ENCODE results near the gene MT2A. TPM values are rescaled to one million over a fixed set of nuclear protein-coding genes. Genes with fewer than 3 reads are reported as not detected.
A peak's percentile ranks its signal among the peaks of the same experiment; 100 is the strongest.

Gene MT2A
- total and polyA plus RNA-seq, 2 of the 13 experiments (the other 11 are each of a cell fraction or from before 2014, with no cell fraction given): 135 to 371 TPM

DNA sequence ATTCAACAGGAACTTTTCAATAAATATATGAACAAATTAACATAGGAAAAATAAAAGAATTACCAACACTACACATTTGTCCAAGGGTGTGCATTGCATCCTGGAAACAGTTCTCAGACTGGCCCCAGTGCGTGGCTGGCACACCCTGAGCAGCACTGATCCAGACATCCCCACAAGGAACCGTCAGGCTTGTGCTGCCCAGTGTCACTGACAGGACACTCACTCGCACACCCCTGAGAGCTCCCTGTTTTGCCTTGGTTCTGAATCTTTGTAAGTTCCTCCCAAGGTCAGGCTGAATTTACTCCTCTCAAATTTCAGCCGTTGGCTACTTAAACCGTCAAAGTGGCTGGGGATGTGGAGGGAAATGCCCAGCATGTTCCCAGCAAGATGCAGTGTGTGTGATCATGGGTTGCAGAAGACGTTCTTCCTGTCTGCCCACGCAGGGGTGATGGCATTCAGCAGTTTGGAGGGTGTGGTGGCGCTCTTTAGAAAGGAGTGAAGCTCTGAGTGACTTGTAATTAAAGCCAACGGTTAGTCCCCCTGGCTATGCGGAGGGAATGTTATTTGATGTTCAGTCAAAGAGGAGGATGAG, 1.7 kb downstream of the MT2A start (continued):
- TF ChIP-seq, protein P1, sequence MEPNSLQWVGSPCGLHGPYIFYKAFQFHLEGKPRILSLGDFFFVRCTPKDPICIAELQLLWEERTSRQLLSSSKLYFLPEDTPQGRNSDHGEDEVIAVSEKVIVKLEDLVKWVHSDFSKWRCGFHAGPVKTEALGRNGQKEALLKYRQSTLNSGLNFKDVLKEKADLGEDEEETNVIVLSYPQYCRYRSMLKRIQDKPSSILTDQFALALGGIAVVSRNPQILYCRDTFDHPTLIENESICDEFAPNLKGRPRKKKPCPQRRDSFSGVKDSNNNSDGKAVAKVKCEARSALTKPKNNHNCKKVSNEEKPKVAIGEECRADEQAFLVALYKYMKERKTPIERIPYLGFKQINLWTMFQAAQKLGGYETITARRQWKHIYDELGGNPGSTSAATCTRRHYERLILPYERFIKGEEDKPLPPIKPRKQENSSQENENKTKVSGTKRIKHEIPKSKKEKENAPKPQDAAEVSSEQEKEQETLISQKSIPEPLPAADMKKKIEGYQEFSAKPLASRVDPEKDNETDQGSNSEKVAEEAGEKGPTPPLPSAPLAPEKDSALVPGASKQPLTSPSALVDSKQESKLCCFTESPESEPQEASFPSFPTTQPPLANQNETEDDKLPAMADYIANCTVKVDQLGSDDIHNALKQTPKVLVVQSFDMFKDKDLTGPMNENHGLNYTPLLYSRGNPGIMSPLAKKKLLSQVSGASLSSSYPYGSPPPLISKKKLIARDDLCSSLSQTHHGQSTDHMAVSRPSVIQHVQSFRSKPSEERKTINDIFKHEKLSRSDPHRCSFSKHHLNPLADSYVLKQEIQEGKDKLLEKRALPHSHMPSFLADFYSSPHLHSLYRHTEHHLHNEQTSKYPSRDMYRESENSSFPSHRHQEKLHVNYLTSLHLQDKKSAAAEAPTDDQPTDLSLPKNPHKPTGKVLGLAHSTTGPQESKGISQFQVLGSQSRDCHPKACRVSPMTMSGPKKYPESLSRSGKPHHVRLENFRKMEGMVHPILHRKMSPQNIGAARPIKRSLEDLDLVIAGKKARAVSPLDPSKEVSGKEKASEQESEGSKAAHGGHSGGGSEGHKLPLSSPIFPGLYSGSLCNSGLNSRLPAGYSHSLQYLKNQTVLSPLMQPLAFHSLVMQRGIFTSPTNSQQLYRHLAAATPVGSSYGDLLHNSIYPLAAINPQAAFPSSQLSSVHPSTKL (CRISPR knock-in tag; IDR thresholded peaks at IDR 0.05): no peak
- TF ChIP-seq, protein P2, sequence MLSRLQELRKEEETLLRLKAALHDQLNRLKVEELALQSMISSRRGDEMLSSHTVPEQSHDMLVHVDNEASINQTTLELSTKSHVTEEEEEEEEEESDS (CRISPR knock-in tag; IDR thresholded peaks at IDR 0.05; ENCODE audit: borderline replicate concordance): no peak
- no peak for TF ChIP-seq JDP2 (CRISPR knock-in tag; IDR thresholded peaks at IDR 0.05; ENCODE audit: borderline replicate concordance)
- TF ChIP-seq GTF3A (CRISPR knock-in tag; conservative IDR thresholded peaks at IDR 0.05): 0 out of 2 replicates have a peak, but pooled peaks have one; percentile 65
- TF ChIP-seq ZBTB1 (CRISPR knock-in tag; IDR thresholded peaks at IDR 0.05; ENCODE audit: borderline replicate concordance): no peak
- no peak for TF ChIP-seq ETV6 (CRISPR knock-in tag; conservative IDR thresholded peaks at IDR 0.05)
- peak; percentile 35; the same call in 1 of the 2 replicates for TF ChIP-seq IRF2 (CRISPR knock-in tag; IDR thresholded peaks at IDR 0.05)
- no peak for TF ChIP-seq ZNF780A (CRISPR knock-in tag; IDR thresholded peaks at IDR 0.05)
- TF ChIP-seq RBM22 (optimal IDR thresholded peaks at IDR 0.05; ENCODE audit: low read length): no peak
- TF ChIP-seq SP2 (CRISPR knock-in tag; IDR thresholded peaks at IDR 0.05): no peak
- no peak for TF ChIP-seq ZNF138 (CRISPR knock-in tag; IDR thresholded peaks at IDR 0.05; ENCODE audit: low read depth)
- no peak for TF ChIP-seq NCOA5 (CRISPR knock-in tag; IDR thresholded peaks at IDR 0.05)
- no peak for TF ChIP-seq HOXA9 (CRISPR knock-in tag; IDR thresholded peaks at IDR 0.05; ENCODE audit: borderline replicate concordance)
- TF ChIP-seq PRMT3 (CRISPR knock-in tag; IDR thresholded peaks at IDR 0.05; ENCODE audit: borderline replicate concordance, low read depth): no peak
- TF ChIP-seq EZH2 (conservative IDR thresholded peaks at IDR 0.05; ENCODE audit: low read depth, low read length): no peak
- TF ChIP-seq NONO (IDR thresholded peaks at IDR 0.05): no peak
- TF ChIP-seq NONO (CRISPR knock-in tag; conservative IDR thresholded peaks at IDR 0.05): no peak
- TF ChIP-seq, protein P3, sequence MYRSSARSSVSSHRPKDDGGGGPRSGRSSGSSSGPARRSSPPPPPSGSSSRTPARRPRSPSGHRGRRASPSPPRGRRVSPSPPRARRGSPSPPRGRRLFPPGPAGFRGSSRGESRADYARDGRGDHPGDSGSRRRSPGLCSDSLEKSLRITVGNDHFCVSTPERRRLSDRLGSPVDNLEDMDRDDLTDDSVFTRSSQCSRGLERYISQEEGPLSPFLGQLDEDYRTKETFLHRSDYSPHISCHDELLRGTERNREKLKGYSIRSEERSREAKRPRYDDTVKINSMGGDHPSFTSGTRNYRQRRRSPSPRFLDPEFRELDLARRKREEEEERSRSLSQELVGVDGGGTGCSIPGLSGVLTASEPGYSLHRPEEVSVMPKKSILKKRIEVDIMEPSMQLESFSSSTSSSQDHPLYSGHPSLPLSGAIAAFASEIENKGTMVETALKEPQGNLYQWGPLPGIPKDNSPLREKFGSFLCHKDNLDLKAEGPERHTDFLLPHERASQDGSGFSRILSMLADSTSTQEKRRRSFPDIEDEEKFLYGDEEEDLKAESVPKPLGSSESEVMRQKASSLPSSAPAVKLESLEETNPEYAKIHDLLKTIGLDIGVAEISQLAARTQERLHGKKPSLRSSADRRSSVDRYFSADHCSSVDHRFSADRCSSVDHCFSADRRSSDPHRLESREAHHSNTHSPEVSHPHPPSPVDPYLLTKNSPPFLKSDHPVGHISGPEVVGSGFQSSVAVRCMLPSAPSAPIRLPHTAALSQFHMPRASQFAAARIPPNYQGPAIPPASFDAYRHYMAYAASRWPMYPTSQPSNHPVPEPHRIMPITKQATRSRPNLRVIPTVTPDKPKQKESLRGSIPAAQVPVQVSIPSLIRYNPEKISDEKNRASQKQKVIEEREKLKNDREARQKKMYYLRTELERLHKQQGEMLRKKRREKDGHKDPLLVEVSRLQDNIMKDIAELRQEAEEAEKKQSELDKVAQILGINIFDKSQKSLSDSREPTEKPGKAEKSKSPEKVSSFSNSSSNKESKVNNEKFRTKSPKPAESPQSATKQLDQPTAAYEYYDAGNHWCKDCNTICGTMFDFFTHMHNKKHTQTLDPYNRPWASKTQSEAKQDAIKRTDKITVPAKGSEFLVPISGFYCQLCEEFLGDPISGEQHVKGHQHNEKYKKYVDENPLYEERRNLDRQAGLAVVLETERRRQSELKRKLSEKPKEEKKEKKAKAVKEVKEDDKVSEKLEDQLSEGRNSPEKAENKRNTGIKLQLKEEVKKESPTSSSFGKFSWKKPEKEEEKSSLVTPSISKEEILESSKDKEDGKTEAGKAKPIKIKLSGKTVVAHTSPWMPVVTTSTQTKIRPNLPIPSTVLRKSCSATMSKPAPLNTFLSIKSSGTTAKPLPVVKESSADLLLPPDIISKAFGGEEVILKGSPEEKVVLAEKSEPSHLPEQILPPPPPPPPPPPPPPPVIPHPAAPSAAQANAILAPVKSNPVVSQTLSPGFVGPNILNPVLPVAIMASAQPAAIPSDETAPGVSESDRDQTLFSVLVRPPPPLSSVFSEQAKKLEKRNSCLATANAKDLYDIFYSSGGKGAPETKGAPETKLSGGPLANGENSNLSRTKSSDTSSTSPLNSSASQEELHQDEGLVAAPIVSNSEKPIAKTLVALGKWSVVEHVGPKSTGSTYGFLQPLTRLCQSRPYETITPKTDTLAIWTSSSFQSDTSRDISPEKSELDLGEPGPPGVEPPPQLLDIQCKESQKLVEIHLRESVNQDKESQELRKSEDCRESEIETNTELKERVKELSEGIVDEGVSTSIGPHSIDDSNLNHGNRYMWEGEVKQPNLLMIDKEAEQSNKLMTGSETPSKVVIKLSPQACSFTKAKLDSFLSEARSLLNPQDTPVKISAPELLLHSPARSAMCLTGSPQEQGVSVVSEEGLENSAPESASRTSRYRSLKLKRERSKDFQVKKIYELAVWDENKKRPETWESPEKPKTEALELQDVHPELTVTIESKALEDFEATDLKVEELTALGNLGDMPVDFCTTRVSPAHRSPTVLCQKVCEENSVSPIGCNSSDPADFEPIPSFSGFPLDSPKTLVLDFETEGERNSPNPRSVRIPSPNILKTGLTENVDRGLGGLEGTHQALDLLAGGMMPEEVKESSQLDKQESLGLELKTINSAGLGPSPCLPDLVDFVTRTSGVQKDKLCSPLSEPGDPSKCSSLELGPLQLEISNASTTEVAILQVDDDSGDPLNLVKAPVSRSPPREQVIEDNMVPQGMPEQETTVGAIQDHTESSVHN (CRISPR knock-in tag; IDR thresholded peaks at IDR 0.05): 0 out of 2 replicates have a peak, but pooled peaks have one; percentile 17
- TF ChIP-seq ZFP41 (CRISPR knock-in tag; IDR thresholded peaks at IDR 0.05; ENCODE audit: borderline replicate concordance): no peak
